CD4-positive, alpha-beta T cell treated with Interleukin-17A for 1 hour (primary cell): Measurements from ENCODE around the gene TMEM11.

Experiments
- DNase-seq: peaks from one replicate; pipeline ENCODE4 v3.0.0-alpha.2; 2020

The TMEM11 gene

GRCh38 chr17:21157586-21158370 is 56.2 kb downstream of the TMEM11 start:
- DNase-seq = no peak

GRCh38 chr17:21152731-21153130 is 61.2 kb downstream of the TMEM11 start:
- no peak for DNase-seq

DNA sequence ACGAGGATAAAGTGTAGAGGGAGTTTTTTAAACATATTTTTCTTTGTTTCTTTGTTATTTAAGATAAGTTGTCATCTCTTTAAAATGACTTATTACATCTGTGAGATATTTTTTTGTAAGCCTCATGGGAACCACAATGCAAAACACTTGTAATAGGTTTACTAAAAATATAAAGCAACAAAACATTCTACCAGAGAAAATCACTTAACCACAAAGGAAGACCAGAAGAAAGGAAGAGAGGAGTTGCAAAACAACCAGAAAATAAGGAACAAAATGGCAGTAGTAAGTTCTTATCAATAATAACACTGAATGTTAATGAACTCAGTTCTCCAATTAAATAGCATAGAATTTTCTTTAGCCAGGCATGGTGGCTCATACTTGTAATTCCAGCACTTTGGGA is 64.3 kb downstream of the TMEM11 start:
- no peak for DNase-seq
